Activated CD4-positive, alpha-beta T cell treated with anti-CD3 and anti-CD28 coated beads, Interleukin-2, amount 50 U/mL, for 4 hours (primary cell): ENCODE results near the gene LMNB1.
"Not testable (repeated sequence)": the region's sequence is repeated elsewhere in the genome, so short reads cannot be mapped to it uniquely, and the experiment has no call there.

Experiments used
- DNase-seq, 2 experiments: peaks; one replicate each; pipeline ENCODE4 v3.0.0-alpha.2; 2020

The LMNB1 gene

DNA sequence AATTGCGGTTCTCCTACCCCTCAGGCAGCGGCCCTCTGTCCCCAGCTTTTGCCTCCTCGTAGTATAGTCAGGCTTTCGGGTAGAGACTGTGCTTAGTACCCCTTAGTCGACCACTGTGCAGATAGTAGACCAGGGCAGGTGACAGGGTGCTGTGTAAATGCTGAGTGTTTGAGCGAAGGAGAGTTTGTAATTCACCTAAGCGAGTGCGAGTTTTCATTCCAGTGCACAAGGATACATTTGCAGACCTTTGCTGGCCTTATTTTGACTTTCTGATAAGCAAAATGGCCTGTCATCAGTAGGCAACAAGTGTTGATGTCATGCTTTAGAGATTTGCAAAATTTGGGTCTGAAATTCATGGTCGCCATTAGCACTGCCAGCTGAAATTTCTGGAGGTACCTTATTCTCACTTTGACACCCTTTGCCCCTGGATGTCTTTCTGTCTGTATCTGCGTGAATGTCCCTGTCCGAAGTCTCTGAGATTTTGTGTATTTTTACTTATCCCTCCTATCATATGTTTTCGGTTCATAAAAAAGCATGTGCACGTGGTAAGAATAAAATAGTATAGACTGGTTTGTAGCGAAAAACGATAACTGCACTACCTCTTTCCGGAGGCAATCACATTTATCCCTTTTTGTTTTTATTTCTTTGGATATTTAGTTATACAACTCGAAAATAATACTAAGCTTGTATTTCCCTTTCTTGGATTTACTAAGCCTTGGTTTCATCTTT, 1.9 kb downstream of the LMNB1 start:
- DNase-seq = no peak

DNA sequence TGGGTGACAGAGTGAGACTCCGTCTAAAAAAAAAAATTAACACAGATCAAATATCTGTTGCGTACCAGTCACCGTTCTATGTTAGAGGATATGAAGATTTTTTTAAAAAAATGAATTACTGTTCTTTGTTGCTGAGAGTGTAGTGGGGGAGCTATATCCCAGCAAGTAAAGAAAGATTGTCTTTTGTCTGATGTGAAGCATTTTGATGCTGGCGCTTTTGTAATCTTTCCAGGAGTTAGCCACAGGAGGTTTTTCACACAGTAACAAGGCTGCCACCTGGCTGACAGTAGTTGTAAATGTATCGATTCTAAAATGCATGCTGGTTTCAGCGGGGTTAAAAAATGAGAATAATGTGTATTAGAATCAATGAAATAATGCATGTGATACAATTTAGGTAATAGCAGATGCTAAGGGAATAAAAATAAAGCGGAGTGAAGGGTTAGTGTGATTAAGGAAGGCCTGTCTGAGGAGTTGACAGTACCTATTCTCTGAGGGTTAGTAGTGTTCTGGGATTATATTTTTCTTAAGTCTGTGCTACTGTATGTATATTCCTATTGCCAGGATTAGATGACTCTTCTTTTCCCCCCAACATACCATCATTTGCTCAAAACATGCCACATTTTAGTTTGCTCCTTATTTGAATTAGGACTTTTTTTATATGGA, 3.4 kb downstream of the LMNB1 start:
- peak; percentile 46 to 48 for DNase-seq

DNA sequence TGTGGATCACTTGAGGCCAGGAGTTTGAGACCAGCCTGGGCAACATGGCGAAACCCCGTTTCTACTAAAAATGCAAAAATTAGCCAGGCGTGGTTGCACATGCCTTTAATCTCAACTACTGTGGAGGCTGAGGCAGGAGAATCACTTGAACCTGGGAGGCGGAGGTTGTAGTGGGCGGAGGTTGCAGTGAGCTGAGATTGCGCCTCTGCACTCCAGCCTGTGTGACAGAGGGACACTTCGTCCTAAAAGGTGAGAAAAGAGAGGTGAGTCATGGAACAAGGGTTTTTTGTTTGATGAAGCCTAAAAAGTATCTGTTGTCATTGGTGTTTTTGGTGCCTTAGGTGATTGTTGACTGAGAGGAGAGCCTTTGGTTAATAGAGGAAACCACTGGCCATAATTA, 11.5 kb downstream of the LMNB1 start:
- DNase-seq = peak in 1 of 2 experiments; percentile 10

DNA sequence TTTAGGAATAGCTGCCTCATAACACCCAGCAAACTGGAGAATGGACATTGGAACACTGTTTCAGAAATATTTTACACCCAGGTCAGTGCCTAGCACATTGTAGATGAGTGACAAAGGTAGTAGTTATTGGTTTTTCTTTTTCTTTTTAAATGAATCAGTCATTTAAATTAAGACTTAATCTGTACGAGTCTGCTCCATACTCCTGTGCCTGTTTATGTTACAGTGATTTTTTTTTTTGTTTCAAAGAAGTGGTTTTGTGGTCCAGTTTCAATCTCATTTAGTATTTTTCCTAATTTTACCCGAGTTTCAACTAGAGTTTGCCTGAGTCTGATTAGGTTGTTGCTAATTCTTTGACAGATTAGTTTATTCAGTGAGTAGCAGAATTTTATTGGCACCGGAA, 16.2 kb downstream of the LMNB1 start:
- DNase-seq = no peak

DNA sequence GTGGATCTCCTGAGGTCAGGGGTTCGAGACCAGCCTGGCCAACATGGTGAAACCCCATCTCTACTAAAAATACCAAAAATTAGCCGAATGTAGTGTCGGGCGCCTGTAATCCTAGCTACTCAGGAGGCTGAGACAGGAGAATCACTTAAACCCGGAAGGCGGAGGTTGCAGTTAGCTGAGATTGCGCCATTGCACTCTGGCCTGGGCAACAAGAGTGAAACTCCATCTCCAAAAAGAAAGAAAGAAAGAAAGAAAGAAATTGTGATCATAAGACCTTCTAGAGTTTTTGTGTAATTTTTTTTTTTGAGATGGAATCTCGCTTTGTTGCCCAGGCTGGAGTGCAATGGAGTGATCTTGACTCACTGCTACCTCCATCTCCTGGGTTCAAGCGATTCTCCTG, 16.7 kb downstream of the LMNB1 start:
- DNase-seq = not testable (repeated sequence)

DNA sequence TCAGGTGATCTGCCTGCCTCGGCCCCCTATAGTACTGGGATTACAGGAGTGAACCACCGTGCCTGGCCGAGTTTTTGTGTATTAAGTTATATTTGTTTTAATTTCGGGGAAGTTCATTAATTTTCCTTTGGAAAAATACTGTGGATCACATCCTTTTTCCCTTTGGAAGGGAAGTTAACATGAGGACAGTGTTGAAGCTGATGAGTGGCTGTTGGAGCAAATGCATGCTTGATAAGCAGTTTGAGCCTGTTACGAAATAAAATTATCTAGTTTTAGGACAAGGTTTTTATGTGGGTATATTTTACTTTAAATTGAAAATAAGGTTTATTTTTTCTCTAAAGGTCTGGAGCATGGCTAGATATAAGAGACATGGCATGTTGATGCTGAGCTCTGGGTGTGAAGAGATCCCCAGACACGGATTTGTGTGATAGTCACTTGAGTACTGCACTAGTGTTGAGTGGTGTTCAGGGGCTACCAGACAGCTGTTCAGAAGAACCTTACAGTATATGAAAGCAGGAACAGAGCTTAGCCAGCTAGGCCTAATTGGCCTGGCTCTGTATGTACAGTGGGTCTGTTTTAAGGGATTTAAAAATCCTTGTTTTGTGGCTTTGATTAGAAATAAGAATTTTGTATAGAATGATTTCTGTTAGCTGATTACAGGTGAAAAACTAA, 17.4 kb downstream of the LMNB1 start:
- no peak for DNase-seq

DNA sequence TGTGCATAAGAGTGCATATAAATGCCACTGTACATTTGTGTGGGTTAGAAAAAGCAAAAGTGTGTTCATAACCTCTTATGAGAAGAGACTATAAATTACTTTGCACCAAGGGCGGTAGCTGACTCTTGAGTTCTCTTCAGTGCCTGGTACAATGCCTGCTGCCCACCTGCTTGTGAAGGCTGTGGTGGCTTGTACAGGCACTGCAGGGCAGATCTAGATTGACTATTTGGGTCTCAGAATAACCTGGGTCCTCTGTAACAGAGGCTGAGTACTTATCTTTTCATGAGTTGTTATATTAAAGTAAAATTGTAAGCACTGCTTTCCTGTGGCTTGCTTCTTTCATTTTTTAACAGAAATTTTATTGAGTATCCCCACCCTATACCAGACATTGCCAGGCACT, 22.8 kb downstream of the LMNB1 start:
- DNase-seq = no peak

DNA sequence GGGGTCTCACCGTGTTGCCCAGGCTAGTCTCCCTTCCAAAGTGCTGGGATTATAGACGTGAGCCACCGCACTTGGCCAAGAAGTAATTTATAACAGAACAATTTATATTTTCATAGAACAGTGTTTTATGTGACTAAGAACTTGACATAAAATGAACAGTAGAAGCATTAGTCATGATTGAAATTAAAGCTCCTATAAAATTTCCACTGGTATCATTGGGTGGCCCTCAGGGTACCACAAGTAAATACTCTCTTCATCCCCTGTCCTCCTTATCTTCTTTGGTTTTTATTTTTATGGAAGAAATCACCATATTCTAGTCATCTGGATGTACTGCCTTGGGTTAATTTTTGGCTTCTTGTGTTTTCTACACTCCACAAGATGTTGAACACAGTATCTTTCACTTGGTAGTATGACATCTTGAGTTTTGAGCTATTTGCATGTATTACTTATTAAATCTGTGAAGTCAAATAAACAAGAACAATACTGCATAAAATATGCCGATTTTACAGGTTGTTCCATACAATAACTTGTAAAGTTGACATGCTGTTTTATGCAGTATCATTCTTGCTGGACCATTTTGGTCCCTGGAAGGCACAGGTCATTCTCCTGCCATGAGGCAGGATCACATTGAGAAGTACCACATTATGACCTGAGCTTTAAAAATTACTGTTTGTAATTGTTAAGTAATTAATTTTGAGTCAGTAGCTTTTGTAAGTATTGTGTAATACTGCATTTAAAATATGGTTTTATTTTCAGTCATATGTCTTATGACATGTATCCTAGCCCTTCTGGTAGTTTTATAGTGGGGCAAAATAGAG, 24.4 kb downstream of the LMNB1 start:
- DNase-seq = no peak

DNA sequence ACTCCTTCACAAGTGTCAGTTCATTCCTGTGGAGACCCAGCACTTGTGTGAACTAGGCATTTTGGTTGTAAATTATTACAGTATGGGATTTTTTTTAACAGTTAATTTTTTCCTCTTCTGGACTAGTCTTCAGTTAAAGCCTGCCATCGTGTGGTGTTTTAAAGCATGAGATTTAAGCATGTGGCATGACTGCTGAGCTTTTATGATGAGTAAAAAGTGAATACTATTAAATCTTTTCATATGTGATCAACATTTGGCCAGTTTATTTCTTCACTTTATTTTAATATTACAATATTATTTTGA, 25.0 kb downstream of the LMNB1 start:
- no peak for DNase-seq

DNA sequence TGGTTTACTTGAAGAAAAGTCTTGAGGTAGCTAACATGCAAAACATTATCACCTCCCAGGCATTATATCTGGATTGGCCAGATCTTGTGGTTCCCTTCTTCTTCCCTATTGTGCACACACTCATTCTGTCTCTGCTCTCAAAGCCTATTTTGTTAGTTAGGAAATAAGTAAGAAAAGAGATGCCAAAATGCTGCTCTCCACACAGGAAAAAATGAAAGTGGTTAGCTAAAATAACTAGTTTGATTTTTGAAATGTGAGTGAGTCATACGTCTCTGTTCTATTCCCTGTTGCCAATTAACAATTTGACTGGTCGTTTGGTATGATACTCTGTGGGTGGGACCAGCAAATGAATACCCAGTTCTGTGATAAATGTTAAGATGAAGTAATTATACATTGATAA, 28.1 kb downstream of the LMNB1 start:
- DNase-seq = no peak

DNA sequence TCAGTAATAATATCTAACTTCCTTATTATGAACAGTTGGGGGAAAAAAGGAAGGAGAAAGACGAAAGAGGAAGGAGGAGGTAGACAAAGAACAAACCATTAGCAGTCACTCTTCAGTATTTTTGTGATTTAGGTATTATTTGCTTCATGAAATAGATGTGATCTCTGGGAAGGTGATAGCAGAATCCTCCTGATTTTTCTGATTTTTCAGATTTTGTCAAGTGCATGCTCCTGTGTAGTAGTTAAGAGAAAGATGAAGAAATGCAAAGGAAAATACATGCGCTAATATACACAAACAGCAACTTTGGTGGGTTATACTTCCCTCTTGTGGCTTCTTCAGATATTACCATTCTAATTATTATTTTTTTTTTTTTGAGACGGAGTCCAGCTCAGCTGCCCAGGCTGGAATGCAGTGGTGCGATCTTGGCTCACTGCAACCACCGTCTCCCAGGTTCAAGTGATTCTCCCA, 31.6 kb downstream of the LMNB1 start:
- DNase-seq = no peak

DNA sequence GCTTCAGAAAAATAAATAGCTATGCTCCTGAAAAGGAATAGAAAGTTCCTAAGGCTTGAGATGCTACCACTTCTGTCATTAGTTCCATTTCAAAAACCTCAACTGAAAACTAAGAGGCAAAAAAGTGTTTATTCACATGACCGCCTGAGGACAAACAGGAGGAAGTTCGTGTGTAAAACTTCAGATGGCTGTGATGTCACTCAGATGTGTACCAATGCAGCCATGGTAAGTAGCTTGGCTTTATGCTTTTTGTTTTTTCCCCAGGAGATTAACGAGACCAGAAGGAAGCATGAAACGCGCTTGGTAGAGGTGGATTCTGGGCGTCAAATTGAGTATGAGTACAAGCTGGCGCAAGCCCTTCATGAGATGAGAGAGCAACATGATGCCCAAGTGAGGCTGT, 33.0 kb downstream of the LMNB1 start:
- DNase-seq = no peak

DNA sequence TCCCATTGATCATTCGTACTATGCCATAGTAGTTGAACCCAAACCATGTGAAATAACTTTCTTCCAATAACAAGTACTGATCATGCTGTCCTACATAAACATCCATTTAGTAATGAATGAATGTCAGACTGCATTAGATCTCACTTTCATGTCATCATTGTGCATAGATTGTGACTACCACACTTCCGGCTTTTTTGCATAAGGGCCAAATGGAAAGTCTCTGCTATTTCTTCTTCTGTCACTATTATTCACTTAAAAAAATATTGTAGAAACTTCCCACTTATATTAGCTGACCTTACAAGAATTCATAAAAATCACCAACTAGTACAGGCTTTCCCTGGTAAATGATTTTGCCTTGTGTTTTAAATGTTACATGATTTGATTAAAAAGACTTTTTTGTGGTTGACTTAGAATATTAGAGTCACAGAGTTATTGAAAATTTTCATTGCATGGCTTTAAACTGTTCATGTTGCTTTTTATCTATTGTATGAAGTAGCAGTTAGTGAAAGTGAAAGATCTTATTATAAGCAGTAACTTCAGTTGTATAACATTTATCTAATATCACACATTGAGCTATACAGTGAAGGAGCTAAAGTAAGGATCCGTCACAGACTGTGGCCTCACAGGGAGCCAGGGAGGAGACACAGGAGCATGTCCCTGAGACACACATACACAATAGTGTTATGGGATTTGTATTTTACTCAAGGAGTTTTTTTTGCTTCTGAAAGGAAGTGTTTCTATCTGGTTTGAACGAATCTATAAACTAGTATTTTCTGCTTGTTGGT, 33.9 kb downstream of the LMNB1 start:
- DNase-seq = no peak

DNA sequence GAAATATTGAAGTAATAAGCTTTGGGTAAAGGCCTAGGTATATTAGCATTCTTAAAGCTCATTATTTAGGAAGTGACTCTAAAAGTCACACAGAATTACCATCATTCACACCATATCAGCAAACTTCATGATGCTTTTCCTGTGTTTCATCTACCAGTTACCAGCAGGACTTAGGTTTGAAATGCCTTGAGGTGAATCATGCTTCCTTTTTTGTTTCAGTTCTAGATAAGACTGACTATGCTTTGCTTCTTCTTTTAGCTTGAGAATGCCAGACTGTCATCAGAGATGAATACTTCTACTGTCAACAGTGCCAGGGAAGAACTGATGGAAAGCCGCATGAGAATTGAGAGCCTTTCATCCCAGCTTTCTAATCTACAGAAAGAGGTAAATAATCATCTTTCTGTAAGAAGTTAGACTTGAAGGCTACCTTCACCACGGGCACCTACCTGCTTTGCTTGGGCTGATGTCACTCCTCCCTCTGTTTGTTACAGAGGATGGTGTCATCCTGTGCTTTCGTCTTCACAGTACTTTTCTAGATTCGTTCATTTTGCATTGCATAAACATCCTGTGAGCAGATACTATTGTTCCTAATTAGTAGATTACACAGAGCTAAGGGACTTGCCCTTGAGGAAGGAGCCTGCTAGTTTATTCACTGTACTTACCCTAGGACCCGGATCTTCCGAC, 34.7 kb downstream of the LMNB1 start:
- DNase-seq = peak in 1 of 2 experiments; percentile 10

DNA sequence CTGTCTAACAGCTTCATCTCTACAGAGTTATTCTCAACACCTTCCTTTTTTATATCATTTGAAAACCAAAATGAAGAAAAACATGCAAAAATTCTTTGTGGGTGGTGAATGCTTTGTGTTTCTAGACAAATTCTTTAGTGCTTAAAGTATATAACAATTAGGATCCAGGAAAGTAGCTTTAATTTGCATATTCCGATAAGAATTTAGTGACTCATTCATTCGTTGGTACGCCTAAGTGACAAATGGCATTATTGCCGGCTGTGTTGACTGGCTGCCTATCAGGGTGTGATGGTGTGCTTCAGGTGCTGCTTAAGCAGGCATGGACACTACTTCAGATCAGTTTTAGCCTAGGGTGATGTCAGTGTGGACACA, 35.2 kb downstream of the LMNB1 start:
- no peak for DNase-seq

DNA sequence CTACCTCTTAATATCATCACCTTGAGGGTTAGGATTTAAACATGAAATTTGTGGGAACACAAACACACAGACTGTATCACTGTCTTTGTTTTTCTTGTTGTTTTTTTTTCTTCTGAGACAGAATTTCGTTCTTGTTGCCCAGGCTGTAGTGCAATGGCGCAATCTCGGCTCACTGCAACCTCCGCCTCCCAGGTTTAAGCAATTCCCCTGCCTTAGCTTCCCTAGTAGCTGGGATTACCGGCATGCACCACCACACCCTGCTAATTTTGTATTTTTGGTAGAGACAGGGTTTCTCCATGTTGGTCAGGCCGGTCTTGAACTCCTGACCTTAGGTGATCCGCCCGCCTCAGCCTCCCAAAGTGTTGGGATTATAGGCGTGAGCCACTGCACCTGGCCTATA, 36.9 kb downstream of the LMNB1 start:
- not testable (repeated sequence) for DNase-seq

DNA sequence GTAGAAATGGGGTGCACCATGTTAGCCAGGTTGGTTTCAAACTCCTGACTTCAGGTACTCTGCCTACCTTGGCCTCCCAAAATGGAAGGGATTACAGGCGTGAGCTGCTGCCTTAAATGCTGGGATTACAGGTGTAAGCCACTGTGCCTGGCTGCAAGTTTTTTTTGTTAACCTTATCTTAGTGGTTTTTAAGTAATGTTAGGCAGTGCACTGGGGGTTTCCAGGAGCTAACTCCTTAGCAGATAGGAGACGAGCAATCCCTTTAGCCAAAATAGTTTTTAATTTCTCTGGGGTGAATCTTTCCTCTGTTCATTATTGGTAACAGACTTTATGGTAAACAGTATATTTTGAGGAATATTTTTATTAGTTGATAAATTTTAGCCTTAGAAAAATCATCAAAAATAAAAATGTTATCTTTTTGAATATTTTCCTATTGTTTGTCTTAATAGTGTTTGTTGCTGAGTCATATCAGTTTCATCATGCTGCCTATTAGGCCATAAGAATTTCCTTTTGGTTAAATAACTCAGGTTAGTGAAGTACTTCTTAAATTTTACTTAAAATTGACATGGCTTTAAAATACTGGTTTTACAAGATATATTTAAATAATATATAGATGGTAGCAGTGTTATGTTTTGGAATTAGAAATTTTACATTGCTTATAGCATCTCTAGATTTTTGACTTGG, 37.9 kb downstream of the LMNB1 start:
- DNase-seq = no peak

DNA sequence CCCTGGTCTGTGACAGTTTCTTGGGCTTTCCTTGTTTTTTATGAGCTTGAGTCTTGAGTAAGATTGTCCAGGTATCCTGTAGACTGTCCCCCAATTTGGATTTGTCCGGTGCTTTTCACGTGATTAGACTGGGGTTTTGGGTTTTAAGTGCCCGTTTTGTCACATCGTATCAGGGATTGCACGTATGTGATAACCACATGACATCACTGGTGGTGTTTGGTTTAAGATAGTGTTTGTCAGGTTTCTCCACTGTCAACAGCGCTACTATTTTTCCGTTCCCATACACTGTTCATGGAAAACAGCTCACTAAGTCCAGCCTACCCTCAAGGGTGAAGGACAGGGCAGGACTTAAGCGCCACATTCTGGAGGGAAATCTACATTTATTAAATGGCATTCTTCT, 39.7 kb downstream of the LMNB1 start:
- DNase-seq = no peak

DNA sequence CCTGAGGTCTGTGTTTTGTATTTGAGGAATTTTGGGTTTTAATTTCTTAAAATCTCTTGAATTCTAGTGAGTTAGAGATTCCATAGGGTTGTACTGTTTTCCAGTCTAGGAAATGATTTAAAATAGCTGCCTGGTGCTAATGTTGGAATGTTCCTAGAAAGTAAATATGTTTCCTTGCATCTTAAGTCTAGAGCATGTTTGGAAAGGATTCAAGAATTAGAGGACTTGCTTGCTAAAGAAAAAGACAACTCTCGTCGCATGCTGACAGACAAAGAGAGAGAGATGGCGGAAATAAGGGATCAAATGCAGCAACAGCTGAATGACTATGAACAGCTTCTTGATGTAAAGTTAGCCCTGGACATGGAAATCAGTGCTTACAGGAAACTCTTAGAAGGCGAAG, 41.8 kb downstream of the LMNB1 start:
- DNase-seq = no peak

DNA sequence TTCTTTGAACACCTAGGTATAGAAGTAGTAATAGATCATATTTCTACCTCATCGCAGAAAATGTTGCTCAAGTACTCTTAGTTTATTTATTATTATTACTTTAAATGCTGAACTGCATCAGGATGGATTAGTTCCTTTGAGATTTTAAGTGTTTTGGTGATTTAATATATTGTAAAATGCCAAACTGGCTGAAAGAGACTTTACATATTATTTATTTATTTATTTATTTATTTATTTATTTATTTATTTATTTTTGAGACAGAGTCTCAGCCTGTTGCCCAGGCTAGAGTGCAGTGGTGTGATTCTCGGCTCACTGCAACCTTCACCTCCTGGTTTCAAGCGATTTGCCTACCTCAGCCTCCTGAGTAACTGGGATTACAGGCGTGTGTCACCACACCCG, 42.3 kb downstream of the LMNB1 start:
- DNase-seq = no peak

DNA sequence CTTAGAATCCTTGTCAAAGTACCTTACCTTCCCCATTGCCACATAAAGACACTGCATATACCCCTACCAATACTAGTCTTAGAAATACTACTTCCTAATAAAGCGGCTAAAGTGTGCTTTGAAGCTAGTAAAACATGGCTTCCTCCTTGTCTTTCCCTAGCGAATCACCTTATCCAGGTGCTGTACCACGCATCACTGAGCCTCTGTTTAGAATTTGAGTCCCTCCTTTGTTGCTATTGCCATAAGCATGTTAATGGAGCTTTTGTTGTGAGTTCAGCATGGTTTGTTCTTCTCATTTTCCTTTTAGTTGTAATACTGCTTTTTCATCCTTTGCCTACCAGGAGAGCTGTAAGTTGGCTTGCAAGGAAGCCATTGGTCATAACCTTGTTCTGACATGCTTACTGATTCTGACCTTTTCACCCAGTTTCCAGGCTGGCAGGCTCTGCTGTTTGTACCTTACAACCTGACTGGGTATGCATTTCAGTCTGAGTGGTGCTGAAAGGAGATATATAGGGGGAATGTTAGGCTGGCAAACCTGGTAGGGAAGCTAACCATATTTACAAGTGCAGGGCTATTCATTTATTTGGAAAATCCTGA, 49.8 kb downstream of the LMNB1 start:
- no peak for DNase-seq
